Small intestine (tissue), 7 donors: ENCODE measurements around the gene FAM89B. TPM values are rescaled to one million over a fixed set of nuclear protein-coding genes. Genes with fewer than 3 reads are reported as not detected.

Experiments used
- DNase-seq, 2 donors: peaks; one replicate each; pipeline versions ENCODE4 v3.0.0 to v3.0.0-alpha.2; 2013
- FAIRE-seq: peaks from 2 replicates; lab custom pipeline; 2012; peaks lifted over from hg19 to GRCh38; lab: Jason Lieb, UNC
- H3K27ac ChIP-seq, 3 donors: one replicate each; pipeline ENCODE4 v1.5.1; 2013; ENCODE audit warnings: low read length in 2 of 3, mild to moderate bottlenecking in 2 of 3, control low read depth in 1 of 3, inconsistent platforms in 1 of 3, low read depth in 1 of 3, moderate library complexity in 1 of 3
- H3K27me3 ChIP-seq, 3 donors: one replicate each; pipeline ENCODE4 v1.6.1; 2013; ENCODE audit warnings: low read length in 3 of 3, inconsistent platforms in 1 of 3; ENCODE audit not compliant: control insufficient read depth in 3 of 3, insufficient read depth in 3 of 3
- H3K36me3 ChIP-seq, 3 donors: one replicate each; pipeline ENCODE4 v1.6.1; 2013; ENCODE audit warnings: low read length in 3 of 3, inconsistent platforms in 1 of 3, low read depth in 1 of 3, mild to moderate bottlenecking in 1 of 3, moderate library complexity in 1 of 3; ENCODE audit not compliant: control insufficient read depth in 3 of 3, insufficient read depth in 2 of 3
- H3K4me1 ChIP-seq, 3 donors: one replicate each; pipeline ENCODE4 v1.6.1; 2013; ENCODE audit warnings: low read length in 2 of 3, inconsistent platforms in 1 of 3, low read depth in 1 of 3, mild to moderate bottlenecking in 1 of 3, moderate library complexity in 1 of 3; ENCODE audit not compliant: control insufficient read depth in 3 of 3, insufficient read depth in 2 of 3
- H3K4me3 ChIP-seq, 3 donors: one replicate each; pipeline ENCODE4 v1.5.1; 2013; ENCODE audit warnings: low read length in 3 of 3, control low read depth in 1 of 3, inconsistent platforms in 1 of 3, low read depth in 1 of 3, mild to moderate bottlenecking in 1 of 3, moderate library complexity in 1 of 3
- H3K9me3 ChIP-seq, 2 donors: one replicate each; pipeline ENCODE4 v1.6.1; 2013; ENCODE audit warnings: low read depth in 1 of 2, low read length in 1 of 2; ENCODE audit not compliant: control insufficient read depth in 2 of 2, insufficient read depth in 1 of 2
- WGBS, 3 donors: extraction: QIAGEN DNeasy Blood & Tissue Kit; methylation state at CpG; one replicate each; pipeline ENCODE4 v1.1.7; 2013; 5-methylcytosine and 5-hydroxymethylcytosine counted together
- polyA plus RNA-seq, 4 donors: library from polyadenylated mRNA; stranded (reverse) in 3 of 4; unstranded in 1 of 4; fragments of 200-250 nt in 3 of 4; fragments of 120-200 nt in 1 of 4; gene quantifications; one replicate each; pipeline versions ENCODE4 v1.2.1 to v1.2.3, GENCODE V29; 2013
- donor health status: healthy with polysubstance abuse.
- donor health status: control.
- donor health status: control.
- donor health status: Bipolar disorder and iron deficiency.
- donor health status: healthy.

Gene FAM89B
- polyA plus RNA-seq, 4 donors = 15.9 to 39.2 (median 33.4) TPM

DNA sequence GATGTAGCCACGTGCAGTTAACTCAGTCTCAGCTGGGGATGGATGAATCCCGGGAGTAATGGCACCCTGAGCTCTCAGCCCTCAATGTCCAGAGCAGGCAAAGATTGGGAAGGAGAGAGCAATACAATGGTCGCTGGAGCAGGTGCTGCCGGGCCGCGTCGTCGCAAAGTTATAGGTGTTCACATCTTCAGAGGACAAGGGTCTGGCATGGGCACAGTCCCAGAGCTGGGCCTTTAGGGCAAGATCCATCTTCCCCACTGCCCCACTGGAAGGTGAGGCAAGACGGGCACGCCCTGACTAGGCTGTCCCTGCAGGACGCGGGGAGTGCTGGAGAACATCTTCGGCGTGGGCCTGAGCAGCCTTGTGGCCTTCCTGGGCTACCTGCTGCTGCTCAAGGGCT is 50.8 kb downstream of the FAM89B start:
- Histone ChIP-seq H3K9me3 (no peaks in the 10 kb centered on the region), H3K27me3 (no peaks in the 10 kb centered on the region), H3K4me1 (no peaks in the 10 kb centered on the region), H3K27ac (no peak overlapping the region), H3K4me3 (no peak overlapping the region), H3K36me3 (peaks cover 25 to 99% (median 31%) of the 10 kb centered on the region in 3 donors)
- FAIRE-seq (no peak), DNase-seq (no peak)
- 91 to 96% (median 95%) methylated on average over 14 of the region's 14 CpGs for WGBS, 3 donors

Other genes starting within 250 kb of the FAM89B start
- gene DPF2, start 238.7 kb upstream of the FAM89B start, polyA plus RNA-seq = 10 to 100 TPM; 12.5 to 45.0 (median 20.1) TPM
- gene TIGD3, start 217.8 kb upstream of the FAM89B start, polyA plus RNA-seq = 1 to 10 TPM; 2.1 to 9.4 (median 3.8) TPM
- gene SLC25A45, start 189.9 kb upstream of the FAM89B start, polyA plus RNA-seq = 10 to 100 TPM; 13.9 to 35.4 (median 22.1) TPM
- 10 to 100 TPM; 24.4 to 31.1 (median 26.9) TPM for gene FRMD8, start 185.9 kb upstream of the FAM89B start, polyA plus RNA-seq
- 1,000 to 10,000 TPM in 2 of 4 donors, 100 to 1,000 TPM in 2; 256 to 3,420 (median 1,041) TPM for gene NEAT1, start 149.7 kb upstream of the FAM89B start, polyA plus RNA-seq
- 100 to 1,000 TPM; 155 to 454 (median 226) TPM for gene MALAT1, start 73.5 kb upstream of the FAM89B start, polyA plus RNA-seq
- gene SCYL1, start 47.5 kb upstream of the FAM89B start, polyA plus RNA-seq = 10 to 100 TPM; 46.7 to 76.9 (median 61.0) TPM
- gene LTBP3, start 14.2 kb upstream of the FAM89B start, polyA plus RNA-seq = 10 to 100 TPM in 3 of 4 donors, 1 to 10 TPM in 1; 6.5 to 77.6 (median 21.3) TPM
- gene ZNRD2, start 2.1 kb upstream of the FAM89B start, polyA plus RNA-seq = 10 to 100 TPM; 27.7 to 49.2 (median 35.0) TPM
- 100 to 1,000 TPM in 1 of 4 donors, 10 to 100 TPM in 3; 36.1 to 131 (median 62.4) TPM for gene EHBP1L1, start 3.5 kb downstream of the FAM89B start, polyA plus RNA-seq
- gene KCNK7, start 23.3 kb downstream of the FAM89B start, polyA plus RNA-seq = 10 to 100 TPM in 1 of 4 donors, under 1 TPM in 2, not detected in 1; 0.84 to 31.1 (median 0.89) TPM
- gene MAP3K11, start 41.7 kb downstream of the FAM89B start, polyA plus RNA-seq = 100 to 1,000 TPM in 2 of 4 donors, 10 to 100 TPM in 2; 66.4 to 180 (median 126) TPM
- 10 to 100 TPM; 12.7 to 27.5 (median 22.1) TPM for gene PCNX3, start 43.2 kb downstream of the FAM89B start, polyA plus RNA-seq
- gene SIPA1, start 65.6 kb downstream of the FAM89B start, polyA plus RNA-seq = 10 to 100 TPM; 21.7 to 45.2 (median 33.1) TPM
- gene RELA, start 90.4 kb downstream of the FAM89B start, polyA plus RNA-seq = 10 to 100 TPM; 32.2 to 46.9 (median 36.7) TPM
- gene KAT5, start 139.7 kb downstream of the FAM89B start, polyA plus RNA-seq = 10 to 100 TPM; 63.9 to 76.7 (median 71.1) TPM
- 10 to 100 TPM; 36.9 to 65.1 (median 50.2) TPM for gene RNASEH2C, start 148.3 kb downstream of the FAM89B start, polyA plus RNA-seq
- 10 to 100 TPM in 1 of 4 donors, 1 to 10 TPM in 3; 6.9 to 17.3 (median 9.1) TPM for gene AP5B1, start 208.4 kb downstream of the FAM89B start, polyA plus RNA-seq
- gene OVOL1, start 214.5 kb downstream of the FAM89B start, polyA plus RNA-seq = 10 to 100 TPM; 11.9 to 41.3 (median 20.1) TPM